ENCODE measurements around the gene CRY1.
"Not testable (repeated sequence)": the region's sequence is repeated elsewhere in the genome, so short reads cannot be mapped to it uniquely, and the experiment has no call there.

CRY1 gene

DNA sequence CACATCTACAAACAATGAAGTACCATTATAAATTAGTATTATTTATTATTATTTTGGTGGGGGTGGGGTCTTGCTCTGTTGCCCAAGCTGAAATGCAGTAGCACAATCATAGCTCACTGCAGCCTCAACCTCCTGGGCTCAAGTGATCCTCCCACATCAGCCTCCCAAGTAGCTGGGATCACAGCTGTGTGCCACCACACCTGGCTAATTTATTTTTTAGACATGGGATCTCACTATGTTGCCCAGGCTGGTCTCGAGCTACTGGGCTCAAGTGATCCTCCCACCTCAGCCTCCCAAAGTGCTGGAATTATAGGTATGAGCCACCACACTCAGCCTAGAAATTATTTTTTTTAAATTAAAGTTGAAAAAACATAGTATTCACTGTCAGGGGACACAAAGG is 15.0 kb upstream of the CRY1 start:
- DNase-seq: not testable (repeated sequence)

DNA sequence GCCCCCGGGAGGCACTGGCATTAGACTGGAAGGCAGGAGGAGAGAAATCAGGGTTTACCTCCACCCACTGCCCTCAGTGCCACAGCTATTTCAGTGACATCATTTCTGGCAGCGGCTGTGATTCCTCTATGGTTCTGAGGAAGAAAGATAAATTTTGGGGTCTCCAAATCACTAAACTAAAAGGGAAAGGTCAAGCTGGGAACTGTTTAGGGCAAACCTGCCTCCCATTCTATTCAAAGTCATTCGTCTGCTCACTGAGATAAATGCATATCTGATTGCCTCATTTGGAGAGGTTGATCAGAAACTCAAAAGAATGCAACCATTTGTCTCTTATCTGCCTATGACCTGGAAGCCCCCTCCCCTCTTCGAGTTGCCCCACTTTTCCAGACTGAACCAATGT is 14.0 kb upstream of the CRY1 start:
- no peak for DNase-seq

DNA sequence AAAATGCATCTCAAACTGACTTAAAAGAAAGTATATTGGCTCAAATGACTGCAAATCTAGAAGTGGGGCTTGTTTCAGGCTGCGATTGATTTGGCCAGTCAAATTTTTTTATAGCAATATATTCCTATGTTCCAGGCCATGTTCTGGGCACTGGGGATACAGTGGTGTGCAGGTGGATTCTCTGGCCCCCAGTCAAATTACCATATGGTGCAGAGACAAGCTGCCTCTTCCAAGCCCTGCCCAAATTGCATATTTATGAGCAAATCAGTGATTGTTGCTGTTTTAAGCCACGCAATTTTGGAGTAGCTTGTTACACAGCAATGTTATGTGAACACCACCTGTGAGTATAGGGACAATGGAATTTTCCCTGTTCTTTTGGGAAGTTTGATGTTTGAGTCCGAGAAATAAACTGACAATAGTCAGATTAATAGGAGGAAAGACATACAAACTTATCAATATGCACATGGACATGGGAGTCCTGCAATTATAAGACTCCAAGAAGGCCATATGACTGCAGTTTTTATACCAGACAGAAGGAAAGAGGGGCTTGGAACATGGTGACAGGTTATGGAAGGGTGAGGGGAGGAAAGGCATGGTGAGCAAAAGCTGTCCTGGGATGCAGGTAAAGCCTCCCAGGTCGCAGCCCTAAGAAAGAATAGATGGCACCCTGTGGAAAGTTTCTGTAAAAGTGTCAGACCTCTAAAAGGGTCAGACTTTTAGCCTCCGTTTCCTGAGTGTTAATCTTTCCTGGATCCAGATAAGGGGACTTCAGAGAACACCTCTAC is 13.1 kb upstream of the CRY1 start:
- no peak for DNase-seq

- no peak for DNase-seq
Measured at GRCh38 chr12:107105410-107105703, 12.0 kb upstream of the CRY1 start.

- no peak for DNase-seq
Measured at GRCh38 chr12:107103516-107103915, 10.2 kb upstream of the CRY1 start.

DNA sequence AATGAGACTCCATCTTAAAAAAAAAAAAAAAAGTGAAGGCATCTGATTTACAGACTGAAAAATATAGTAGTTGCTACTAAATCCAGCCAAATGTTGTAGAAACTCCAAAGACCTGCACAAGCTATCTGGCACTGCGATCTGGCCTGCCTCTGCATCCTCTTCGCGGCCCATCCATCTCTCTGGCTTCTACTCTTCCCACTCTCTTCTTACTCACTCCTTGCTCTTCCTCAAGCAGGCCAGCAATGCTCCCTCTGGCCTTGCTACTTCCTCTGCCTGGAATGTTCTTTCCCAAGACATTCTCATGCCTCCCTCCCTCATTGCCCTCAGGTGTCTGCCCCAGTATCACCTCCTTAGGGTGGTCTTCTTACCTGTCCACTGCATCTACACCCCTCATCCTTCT is 9.7 kb upstream of the CRY1 start:
- DNase-seq: no peak

DNA sequence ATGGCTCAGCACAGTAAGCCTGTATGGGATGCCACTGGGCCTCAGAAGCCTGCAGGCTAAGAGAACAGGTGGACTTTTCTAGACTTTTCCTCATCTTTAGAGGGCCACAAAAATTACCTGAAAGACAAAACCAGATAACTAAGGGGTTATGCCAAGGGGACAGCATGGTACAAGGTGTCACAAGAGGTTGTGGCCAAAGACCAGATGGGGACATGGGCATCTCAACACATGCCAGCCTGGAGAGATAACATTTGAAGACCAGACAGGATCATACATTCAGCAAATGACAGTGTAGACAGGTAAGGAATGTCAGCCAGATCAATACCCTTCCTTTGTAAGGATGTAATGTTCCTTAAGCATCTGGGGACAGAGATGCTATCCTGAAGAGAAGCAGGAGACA is 8.9 kb upstream of the CRY1 start:
- DNase-seq: no peak

- DNase-seq: no peak
Measured at GRCh38 chr12:107101651-107102050, 8.3 kb upstream of the CRY1 start.

DNA sequence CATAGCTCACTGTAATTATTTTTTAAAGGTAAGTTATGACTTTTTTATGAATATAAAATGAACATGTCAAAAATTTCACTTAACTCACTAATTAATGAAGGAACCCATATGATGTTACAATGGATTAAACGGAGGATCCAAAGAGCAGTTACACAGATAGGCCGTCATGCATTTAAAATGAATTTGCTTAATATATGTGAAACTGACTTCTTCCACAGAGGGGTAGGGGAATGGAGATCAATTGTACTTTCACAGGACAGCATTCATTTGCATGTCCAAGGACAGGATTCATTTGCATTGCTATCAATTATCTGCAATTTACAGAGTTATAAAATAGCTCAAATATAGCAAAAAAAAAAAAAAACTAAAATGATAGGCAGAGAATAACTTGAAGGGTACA is 6.6 kb upstream of the CRY1 start:
- no peak for DNase-seq

DNA sequence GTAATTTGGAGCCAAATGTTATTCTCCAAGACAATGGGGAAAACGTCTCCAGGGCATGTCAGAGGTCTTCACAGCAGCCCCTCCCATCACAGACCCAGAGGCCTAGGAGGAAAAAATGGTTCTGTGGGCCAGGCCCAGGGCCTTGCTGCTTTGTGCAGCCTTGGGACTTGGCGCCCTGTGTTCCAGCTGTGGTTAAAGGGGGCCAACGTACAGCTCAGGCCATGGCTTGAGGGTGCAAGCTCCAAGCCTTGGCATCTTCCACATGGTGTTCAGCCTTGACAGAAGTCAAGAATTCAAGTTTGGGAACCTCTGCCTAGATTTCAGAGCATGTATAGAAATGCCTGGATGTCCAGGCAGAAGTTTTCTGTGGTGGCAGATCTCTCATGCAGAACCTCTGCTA is 3.2 kb upstream of the CRY1 start:
- DNase-seq: no peak

- no peak for DNase-seq
Measured at GRCh38 chr12:107094183-107094448, 767 bp upstream of the CRY1 start.

GRCh38 chr12:107092669-107093416 is 506 bp downstream of the CRY1 start:
- DNase-seq: peak; percentile 5

DNA sequence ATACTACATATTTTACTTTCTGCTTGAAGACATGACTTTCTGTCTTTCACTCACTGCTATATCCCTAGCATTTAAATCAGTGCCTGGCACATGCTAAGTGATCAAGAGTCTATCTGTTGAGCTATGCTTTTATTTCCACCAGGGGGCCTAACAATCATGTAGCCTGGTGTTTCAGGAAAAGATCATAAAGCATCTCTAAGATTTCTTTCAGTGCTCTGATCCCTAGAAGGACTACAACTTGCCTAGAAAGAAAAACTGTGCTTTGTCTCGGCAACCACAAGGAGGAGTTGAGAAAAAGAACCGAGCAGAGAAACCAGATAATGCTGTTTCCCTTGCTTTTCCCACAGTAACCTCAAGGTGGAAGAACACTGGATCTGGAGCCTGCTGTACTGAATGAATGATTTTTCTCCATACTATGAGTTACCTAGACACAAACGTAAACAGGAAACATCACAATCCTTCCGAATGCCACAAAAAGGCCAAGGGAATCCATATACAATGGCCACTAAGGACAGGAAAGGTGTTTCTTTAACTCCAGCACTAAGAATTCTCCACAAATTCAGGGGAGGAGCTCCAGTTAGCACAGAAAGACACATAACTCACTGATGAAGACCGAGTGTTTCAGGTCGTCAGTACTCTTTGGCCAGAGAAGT is 1.2 kb downstream of the CRY1 start:
- peak; percentile 63 for DNase-seq

DNA sequence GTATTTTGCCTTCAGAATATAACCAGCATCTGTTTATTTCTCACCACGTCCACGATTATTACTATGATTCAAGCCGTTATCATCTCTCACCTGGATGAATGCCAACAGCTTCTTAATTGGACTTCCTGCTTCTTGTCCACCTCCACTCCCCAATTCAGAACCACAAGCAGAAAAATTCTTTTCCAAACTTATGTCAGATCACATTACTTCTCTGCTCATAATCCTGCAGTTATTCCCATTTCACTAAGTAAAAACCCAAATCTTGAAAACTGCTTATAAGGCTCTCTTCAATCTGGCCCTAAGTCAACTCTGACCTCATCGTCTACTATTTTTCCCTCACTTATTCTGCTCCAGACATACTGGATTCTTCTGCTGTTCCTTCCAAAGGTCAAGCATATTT is 2.0 kb downstream of the CRY1 start:
- no peak for DNase-seq

GRCh38 chr12:107090711-107091110 is 2.6 kb downstream of the CRY1 start:
- DNase-seq: no peak

GRCh38 chr12:107088912-107089311 is 4.4 kb downstream of the CRY1 start:
- no peak for DNase-seq

GRCh38 chr12:107086314-107086713 is 7.0 kb downstream of the CRY1 start:
- no peak for DNase-seq

DNA sequence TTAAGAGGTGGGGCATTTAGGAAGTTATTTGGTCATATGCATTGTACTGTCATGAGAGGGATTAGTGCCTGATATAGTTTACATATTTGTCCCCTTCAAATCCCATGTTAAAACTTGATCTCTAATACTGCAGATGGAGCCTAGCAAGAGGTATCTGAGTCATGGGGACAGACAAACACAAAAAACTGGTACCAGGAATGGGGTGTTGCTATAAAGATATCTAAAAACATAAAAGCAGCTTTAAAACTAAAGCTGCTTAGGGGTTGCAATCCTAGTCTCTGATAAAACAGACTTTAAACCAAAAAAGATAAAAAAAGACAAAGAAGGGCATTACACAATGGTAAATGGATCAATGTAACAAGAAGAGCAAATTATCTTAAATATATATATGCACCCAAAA is 11.6 kb downstream of the CRY1 start:
- no peak for DNase-seq

DNA sequence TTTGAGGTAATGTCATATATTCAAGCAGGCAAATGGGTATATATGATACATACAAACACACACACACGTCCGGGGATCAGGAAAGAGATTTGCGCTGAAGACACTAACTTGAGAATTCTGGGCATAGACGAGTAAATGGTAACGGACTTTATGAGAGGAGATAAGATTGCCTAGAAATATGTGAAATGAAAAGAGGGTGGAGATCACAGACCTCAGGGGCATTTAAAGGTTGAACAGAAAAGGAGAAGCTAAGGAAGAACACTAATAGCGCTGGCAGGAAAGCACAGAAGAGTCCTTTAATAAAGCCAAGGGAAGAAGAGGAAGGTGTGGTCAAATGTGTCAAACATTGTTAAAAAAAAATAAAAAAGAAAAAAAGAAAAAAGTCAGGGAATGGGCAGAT is 13.1 kb downstream of the CRY1 start:
- DNase-seq: no peak

DNA sequence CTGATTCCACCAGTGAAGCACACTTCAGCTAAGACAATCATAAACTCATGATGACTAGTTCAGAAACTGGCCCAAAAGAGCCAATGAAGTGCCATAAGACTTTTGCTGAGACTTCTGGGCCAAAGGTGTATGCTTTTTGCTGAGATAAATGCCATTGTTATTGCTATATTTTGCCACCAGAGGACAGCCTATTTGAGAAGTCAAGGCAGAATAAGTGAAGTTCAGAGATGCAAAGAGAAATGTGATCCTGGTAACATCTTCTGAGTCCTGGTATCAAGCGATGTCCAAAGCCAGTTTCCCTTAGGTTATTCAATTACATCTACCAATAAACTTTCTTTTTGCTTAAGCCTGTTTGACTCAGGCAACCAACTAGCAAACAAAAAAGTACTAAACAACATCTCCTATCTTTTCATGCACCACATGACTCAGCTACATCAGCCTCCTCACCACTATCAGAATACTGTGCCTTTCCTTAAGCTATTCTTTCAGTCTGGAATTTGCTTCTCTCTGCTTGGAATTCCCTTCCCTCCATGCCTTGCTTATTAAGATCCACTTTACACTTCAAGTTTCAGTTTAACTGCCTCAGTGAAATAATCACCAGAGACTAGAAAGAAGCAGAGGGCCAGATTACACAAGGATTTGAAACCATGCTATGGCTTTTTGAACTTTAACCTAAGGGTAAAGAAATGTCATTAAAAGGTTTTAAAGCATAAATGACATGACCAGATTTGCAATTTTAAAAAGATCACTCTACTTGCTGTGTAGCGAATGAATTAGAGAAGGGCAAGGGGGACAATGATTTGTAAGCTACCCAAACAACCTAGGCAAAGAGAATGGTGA is 14.0 kb downstream of the CRY1 start:
- DNase-seq: peak; percentile 19

GRCh38 chr12:107073266-107073665 is 20.1 kb downstream of the CRY1 start:
- not testable (repeated sequence) for DNase-seq

- DNase-seq: no peak
Measured at GRCh38 chr12:107066691-107067090, 26.7 kb downstream of the CRY1 start.

DNA sequence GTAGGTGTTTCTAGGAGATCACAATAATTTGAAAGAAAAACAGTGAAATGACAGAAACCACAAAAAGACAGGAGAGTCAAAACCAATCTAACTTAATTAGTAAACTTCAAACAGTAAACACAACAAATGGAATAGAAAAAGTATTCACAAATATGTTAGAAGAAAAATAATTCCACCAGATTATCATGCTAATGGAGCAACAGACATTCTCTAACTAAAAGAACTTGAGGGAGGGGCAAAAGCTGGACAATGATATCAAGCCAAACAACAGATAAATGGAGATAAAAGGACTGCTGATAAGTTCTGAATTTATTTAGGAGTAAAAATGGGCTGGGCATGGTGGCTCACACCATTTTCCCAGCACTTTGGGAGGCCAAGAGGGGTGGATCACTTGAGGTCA is 28.7 kb downstream of the CRY1 start:
- DNase-seq: no peak

DNA sequence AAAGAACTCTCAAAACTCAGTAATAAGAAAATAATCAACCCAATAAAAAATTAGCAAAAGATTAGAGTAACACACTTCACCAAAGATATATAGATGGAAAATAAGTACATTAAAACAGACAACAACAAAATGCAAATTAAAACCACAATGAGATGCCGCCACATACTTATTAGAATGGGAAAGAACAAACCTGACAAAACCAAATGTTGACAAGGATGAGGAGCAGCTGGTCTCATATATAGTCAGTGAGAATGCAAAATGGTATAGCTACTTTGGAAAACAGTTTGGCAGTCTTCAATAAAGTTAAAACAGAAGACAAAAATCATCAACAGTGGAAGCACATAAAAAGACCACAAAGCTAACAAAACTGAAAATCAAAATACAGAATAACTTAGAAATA is 29.1 kb downstream of the CRY1 start:
- DNase-seq: no peak

Measured in DMS153 (cell line).